Mesothelial cell of epicardium (in vitro differentiated cells): ENCODE measurements around the gene KLHL18. TPM values are rescaled to one million over a fixed set of nuclear protein-coding genes. Genes with fewer than 3 reads are reported as not detected.

Experiments
- DNase-seq, 2 experiments: peaks; one replicate each; pipeline ENCODE4 v3.0.0; 2021; ENCODE audit warnings: low spot score in 2 of 2; ENCODE audit not compliant: unreplicated experiment in 2 of 2
- H3K27ac Mint-ChIP-seq: 2 replicates; pipeline ENCODE4 v1.8.0; 2021; ENCODE audit warnings: mixed read lengths
- H3K27me3 Mint-ChIP-seq: 2 replicates; pipeline ENCODE4 v1.8.0; 2021; ENCODE audit warnings: low read depth, mixed read lengths
- H3K36me3 Mint-ChIP-seq: 2 replicates; pipeline ENCODE4 v1.8.0; 2021; ENCODE audit warnings: mixed read lengths
- H3K4me1 Mint-ChIP-seq: 2 replicates; pipeline ENCODE4 v1.8.0; 2021; ENCODE audit warnings: mixed read lengths
- H3K4me3 Mint-ChIP-seq: 2 replicates; pipeline ENCODE4 v1.8.0; 2021; ENCODE audit warnings: mild to moderate bottlenecking, moderate library complexity, mixed read lengths
- H3K9me3 Mint-ChIP-seq: 2 replicates; pipeline ENCODE4 v1.8.0; 2021; ENCODE audit warnings: mixed read lengths
- CTCF ChIP-seq: fragments of 200-600 bp; sonication (generic); IDR thresholded peaks from one replicate; pipeline ENCODE4 v1.5.0; 2021; ENCODE audit warnings: antibody characterized with exemption; ENCODE audit not compliant: unreplicated experiment
- total RNA-seq: library from RNA; stranded (reverse); gene quantifications from 3 replicates; pipeline ENCODE4 v1.2.1, GENCODE V29; 2021

KLHL18 gene
- total RNA-seq, 1 donor from 2014 or later: 21.9 TPM

GRCh38 chr3:47266709-47267489 lies 15.8 kb upstream of the KLHL18 start:
- H3K27ac Mint-ChIP-seq: peak overlapping the region; percentile 32

GRCh38 chr3:47267490-47267824 lies 15.3 kb upstream of the KLHL18 start:
- H3K4me1 Mint-ChIP-seq: peaks cover 4% of the 10 kb centered on the region
- TF ChIP-seq CTCF: no peak
- no peaks in the 10 kb centered on the region for H3K36me3 Mint-ChIP-seq
- H3K27ac Mint-ChIP-seq: no peak overlapping the region
- H3K4me3 Mint-ChIP-seq: no peak overlapping the region
- no peaks in the 10 kb centered on the region for H3K9me3 Mint-ChIP-seq
- H3K27me3 Mint-ChIP-seq: no peaks in the 10 kb centered on the region
- DNase-seq: no peak

More at GRCh38 chr3:47266709-47267489, 15.8 kb upstream of the KLHL18 start:
- Mint-ChIP-seq H3K4me1 (peaks cover 4% of the 10 kb centered on the region), H3K9me3 (no peaks in the 10 kb centered on the region), H3K4me3 (no peak overlapping the region), H3K27me3 (no peaks in the 10 kb centered on the region), H3K36me3 (no peaks in the 10 kb centered on the region)
- peak in 1 of 2 experiments; percentile 67 for DNase-seq
- no peak for TF ChIP-seq CTCF

GRCh38 chr3:47270526-47270925 lies 12.2 kb upstream of the KLHL18 start:
- no peak overlapping the region for H3K27ac Mint-ChIP-seq
- H3K4me3 Mint-ChIP-seq: no peak overlapping the region
- no peak for DNase-seq
- H3K36me3 Mint-ChIP-seq: no peaks in the 10 kb centered on the region
- no peaks in the 10 kb centered on the region for H3K9me3 Mint-ChIP-seq
- no peak for TF ChIP-seq CTCF
- H3K4me1 Mint-ChIP-seq: peaks cover 4% of the 10 kb centered on the region
- H3K27me3 Mint-ChIP-seq: no peaks in the 10 kb centered on the region

GRCh38 chr3:47273564-47273963 lies 9.2 kb upstream of the KLHL18 start:
- Mint-ChIP-seq H3K4me1 (no peaks in the 10 kb centered on the region), H3K9me3 (no peaks in the 10 kb centered on the region), H3K27me3 (no peaks in the 10 kb centered on the region), H3K4me3 (no peak overlapping the region), H3K27ac (no peak overlapping the region), H3K36me3 (no peaks in the 10 kb centered on the region)
- DNase-seq: no peak
- no peak for TF ChIP-seq CTCF

- Mint-ChIP-seq H3K27me3 (no peaks in the 10 kb centered on the region), H3K27ac (no peak overlapping the region), H3K4me3 (no peak overlapping the region), H3K36me3 (no peaks in the 10 kb centered on the region), H3K4me1 (no peaks in the 10 kb centered on the region), H3K9me3 (no peaks in the 10 kb centered on the region)
- DNase-seq: no peak
- no peak for TF ChIP-seq CTCF
Measured at GRCh38 chr3:47274652-47275051, 8.1 kb upstream of the KLHL18 start.
